ENCODE data around the gene RXRA.

Gene RXRA

DNA sequence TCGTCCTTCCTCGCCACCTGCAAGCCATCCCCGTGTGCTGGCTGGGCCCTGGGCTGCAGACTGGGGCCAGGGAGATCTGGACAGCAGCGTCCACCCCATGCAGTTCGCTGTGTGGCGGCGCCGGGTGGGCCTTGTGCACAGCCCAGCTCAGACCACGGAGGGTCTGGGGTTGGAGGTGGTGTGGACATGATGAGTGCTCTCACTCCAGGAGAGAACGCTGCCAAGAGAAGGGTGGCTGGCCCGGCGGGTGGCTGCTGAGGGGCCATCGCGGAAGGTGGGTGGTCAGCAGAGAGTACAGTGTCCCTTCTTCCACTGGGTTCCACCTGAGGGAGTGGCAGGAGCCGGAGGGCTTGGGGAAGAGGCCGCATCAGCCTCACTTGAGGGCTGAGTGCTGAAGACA is 44.4 kb downstream of the RXRA start:
- no peak for DNase-seq

DNA sequence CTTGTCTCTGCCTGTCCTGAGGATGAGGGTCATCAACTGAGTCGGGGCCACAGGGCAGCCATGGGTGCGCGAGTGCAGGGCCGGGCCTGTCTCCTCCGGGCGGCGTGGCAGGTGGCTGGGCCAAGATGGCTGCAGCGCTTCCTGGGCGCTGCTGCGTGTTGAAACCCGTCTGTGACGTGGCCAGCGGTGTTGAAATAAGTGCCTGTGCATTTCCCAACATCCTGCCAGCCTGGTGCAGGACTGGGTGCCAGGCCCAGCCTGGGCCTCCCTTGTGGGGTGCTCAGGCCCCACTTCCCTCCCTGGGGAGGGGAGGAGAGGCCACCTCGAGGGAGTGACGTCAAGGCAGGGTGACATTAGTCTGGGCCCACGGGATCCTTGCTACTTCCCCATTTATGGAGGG is 45.5 kb downstream of the RXRA start:
- DNase-seq, result no peak

- DNase-seq, result no peak
Measured at GRCh38 chr9:134372581-134373267, 46.5 kb downstream of the RXRA start.

DNA sequence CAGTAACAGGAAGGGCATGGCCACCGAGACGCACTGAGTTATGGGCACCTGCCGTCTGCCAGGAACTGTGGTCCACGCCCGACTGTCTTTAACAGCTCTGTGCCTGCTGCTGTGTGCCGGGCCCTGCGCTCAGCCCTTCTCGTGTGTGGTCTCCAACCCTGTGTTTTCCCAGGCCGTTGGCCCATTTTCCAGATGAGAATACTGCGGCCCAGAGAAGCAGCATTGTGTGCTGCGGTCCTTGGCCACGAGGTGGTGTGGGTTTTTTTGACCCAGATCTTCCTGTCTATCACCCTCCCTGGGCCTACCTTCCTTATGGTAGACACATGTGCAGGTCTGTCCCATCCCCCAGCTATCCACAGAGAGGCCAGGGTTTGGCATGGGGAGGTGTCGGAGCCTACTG is 47.0 kb downstream of the RXRA start:
- no peak for DNase-seq

- DNase-seq, result no peak
Measured at GRCh38 chr9:134373953-134374300, 47.7 kb downstream of the RXRA start.

DNA sequence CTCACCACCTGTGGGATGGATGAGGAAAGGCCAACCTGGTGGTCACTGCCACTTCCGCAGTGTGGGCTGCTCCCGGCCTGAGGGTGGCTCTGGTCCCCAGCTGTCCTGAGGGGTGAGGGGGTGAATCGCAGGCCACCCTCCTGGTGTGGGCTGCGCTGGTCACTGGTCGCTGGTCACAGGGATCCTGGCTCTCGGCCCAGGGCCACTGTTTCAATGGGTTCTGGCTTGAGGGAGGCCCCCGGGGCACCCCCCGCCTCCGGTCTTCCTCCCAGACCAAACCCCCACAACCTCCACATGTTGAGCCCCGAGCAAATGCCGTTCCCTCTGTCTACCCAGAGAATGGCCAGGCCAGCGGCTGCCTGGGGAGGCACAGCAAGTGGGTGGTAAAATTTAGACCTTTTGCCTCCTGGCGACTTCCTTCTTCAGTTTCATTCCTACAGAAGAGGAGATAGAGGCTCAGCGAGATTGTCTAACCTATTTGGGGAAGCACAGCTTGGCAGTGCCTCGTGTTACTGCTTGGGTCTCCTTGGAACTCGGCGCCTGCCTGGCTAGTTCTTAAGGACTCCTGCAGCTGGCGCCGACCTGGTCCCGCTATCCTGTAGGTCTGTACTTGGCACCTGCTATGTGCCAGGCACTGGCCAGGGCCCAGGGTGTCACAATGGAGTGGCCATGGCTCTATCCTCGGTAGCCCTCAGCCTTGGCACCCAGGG is 48.2 kb downstream of the RXRA start:
- DNase-seq, result no peak

- no peak for DNase-seq
Measured at GRCh38 chr9:134375011-134375390, 48.7 kb downstream of the RXRA start.

- no peak for DNase-seq
Measured at GRCh38 chr9:134375430-134376385, 49.5 kb downstream of the RXRA start.

DNA sequence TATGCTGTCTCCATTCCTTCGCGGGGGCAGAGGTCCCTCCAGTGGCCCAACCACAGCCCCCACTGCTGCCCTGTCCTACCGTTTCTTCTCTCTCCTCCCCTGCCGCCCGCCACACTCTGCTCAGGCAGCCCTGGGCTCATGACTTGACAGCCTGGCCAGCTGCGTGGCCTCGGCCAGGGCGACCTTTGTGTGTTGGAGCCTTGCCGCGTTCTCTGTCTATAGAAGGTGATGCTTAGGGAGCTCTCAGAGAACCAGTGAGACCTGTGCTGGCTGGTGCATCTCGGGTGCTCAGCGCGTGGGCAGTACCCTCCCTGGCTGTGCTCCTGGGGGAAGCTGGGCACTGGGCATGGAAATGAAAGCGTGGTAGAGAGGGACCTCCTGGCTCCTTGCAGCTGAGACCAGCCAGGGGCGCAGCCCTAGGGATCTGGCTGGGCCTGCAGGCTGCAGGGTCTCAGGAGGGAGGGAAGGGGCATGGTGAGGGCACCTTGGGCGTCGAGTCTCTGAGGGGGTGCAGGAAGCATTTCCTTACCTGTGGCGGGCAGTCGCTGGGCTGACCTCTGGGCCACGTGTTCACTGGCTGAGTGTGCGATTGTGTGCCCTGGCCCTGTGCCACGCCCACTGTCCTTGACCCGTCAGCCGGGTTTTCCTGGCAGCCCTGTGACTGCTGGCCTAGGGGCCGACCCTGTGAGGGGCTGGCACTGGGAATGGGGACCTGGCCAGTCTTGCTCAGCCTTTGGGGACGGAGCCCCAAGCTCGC is 50.3 kb downstream of the RXRA start:
- no peak for DNase-seq

GRCh38 chr9:134377143-134377484 is 50.9 kb downstream of the RXRA start:
- DNase-seq, result no peak

DNA sequence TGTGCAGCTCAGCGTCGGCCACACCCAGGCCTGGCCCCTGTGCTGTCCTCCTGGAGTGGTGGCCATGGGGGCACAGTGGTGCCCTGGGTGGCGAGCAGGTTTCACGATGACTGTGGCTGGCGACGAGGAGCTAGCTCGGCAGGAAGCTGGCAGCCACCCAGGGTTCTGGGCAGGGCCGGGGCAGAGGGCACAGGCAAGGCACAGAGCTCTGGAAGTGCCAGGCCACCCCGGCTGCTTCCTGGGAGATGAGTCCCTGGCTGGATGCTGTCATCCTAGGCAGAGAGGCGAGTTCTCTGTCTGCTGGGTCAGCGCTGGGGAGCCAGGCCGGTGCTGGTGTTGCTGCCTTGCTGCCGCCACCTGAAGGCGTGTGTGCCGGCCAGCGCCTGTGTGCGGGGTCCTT is 51.7 kb downstream of the RXRA start:
- DNase-seq, result no peak

DNA sequence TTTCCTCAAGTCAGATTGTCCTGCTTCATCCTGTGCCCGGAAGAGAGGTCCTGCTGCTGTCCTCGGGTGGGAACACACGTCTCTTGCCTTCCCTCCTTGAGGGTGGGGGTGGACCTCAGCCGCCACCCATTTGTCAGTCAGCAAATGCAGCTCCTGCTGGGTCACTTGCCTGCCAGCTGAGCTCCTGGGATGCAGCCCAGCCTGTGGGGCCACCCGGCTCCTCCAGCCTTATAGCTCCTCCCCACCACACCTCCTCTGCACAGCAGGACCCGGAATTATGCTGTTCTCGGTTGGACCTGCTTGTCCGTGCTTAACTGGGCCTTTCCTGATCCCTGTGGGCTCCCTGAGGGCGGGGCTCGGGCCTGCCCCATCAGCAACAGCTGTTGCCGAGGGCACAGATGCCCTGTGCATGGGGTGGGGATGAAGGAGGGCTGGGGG is 52.7 kb downstream of the RXRA start:
- no peak for DNase-seq

- no peak for DNase-seq
Measured at GRCh38 chr9:134379831-134380365, 53.6 kb downstream of the RXRA start.

DNA sequence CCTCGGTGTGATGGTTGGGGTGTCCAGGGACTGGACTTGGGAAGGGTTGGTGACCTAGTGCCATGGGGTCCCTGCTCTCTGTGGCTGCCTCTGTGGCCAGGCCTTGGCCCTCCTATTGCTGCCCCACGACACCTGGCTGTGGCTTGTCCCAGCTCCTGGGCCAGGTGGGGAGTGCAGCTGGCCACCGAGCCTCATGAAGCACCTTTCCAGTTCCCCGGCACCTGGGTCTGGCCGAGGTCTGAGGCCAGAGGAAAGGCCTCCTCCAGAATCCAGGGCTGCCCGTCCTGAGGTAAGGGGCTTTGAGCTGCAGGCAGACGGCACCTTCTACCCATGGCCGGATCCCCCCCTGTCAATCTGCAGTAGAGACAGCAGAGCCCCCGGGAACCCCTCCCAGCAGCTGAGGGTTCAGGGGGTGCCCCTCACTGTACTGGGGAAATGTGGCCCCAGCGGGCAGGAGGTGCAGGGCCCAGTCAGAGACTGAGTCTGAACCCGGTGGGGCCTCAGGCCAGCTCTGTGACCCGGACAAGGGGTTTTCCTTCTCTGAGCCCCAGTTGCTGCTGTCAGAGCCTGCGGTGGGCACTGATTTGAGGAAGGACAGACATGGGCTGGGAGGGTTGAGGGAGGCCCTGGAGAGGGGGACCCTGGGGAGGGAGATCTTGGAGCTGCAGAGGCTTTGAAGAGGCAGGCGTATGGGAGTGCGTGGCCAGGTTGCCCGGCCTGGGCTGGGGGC is 54.5 kb downstream of the RXRA start:
- DNase-seq, result no peak

DNA sequence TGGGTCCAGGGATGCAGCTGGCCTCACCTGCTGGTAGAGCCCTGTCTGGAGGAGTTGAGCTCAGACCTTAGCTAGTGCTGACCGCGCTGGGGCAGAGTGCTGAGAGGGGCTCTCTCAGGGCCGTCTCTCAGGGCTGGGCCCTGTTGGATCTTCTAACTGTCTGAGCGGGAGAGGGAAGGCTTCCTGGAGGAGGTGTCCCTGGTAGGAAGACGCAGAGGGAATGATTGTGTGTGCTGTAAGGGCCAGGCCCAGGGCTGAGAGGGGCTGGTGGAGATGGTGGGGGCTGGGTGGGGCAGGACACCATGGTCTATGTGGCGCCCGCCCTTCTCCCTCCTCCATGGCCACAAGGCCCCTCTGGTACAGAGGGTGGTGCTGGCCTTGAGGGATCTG is 55.0 kb downstream of the RXRA start:
- DNase-seq, result no peak

GRCh38 chr9:134381671-134382516 is 55.6 kb downstream of the RXRA start:
- DNase-seq, result no peak

DNA sequence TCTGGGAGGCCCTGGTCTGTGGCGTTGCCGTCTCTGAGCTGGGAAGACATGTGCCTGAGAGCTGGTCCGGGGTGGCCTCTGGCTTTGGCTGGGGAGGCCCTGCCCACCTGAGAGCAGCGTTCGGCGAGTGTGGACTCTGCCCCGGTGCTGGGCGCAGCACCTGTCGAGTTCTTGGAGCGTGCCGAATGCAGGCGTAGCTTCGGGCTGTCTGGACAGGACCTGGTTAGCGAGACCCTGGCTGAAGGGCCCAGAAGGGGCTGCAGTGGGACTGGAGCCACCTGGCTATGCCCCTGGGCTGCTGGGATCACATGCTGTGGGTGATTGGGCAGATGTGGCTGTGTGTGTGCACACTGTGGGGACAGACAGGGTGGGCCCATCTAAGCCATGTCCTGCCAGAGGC is 56.5 kb downstream of the RXRA start:
- DNase-seq, result no peak

- no peak for DNase-seq
Measured at GRCh38 chr9:134383148-134383547, 56.9 kb downstream of the RXRA start.

- DNase-seq, result no peak
Measured at GRCh38 chr9:134384811-134385479, 58.7 kb downstream of the RXRA start.

- no peak for DNase-seq
Measured at GRCh38 chr9:134385915-134386314, 59.7 kb downstream of the RXRA start.

Measured in NCI-H146 (cell line).